Gastrocnemius medialis (tissue), 4 donors: ENCODE measurements around the gene THBS3. TPM values are rescaled to one million over a fixed set of nuclear protein-coding genes. Genes with fewer than 3 reads are reported as not detected.
"Not testable (repeated sequence)": the region's sequence is repeated elsewhere in the genome, so short reads cannot be mapped to it uniquely, and the experiment has no call there.

Source experiments
- ATAC-seq, 2 donors: fragments of 150-250 bp; one replicate each; pipeline ENCODE4 v1.9.1; 2016
- DNase-seq, 2 donors: peaks; one replicate each; pipeline ENCODE4 v3.0.0-alpha.2; 2019
- H3K27ac ChIP-seq, 4 donors: fragments of 200-600 bp; sonication (generic); 1 replicate in 1 of 4; 2 replicates in 3 of 4; pipeline ENCODE4 v1.5.1; 2016 to 2018; ENCODE audit warnings: mild to moderate bottlenecking in 2 of 4, moderate library complexity in 1 of 4
- H3K27me3 ChIP-seq, 3 donors: fragments of 200-600 bp; sonication (generic) in 2 of 3; 1 replicate in 1 of 3; 2 replicates in 2 of 3; pipeline versions ENCODE4 v1.5.1 to v1.6.0; 2016 to 2019; ENCODE audit warnings: mild to moderate bottlenecking in 1 of 3, moderate library complexity in 1 of 3
- H3K36me3 ChIP-seq, 2 donors: fragments of 200-600 bp; sonication (generic) in 1 of 2; one replicate each; pipeline ENCODE4 v1.5.1; 2017 to 2018
- H3K4me1 ChIP-seq, 2 donors: fragments of 200-600 bp; sonication (generic) in 1 of 2; one replicate each; pipeline ENCODE4 v1.5.1; 2016 to 2017; ENCODE audit warnings: mild to moderate bottlenecking in 2 of 2
- H3K4me3 ChIP-seq, 4 donors: fragments of 200-600 bp; sonication (generic) in 3 of 4; 1 replicate in 1 of 4; 2 replicates in 3 of 4; pipeline ENCODE4 v1.5.1; 2016 to 2019; ENCODE audit warnings: mild to moderate bottlenecking in 2 of 4
- H3K9me3 ChIP-seq, 3 donors: fragments of 200-600 bp; sonication (generic) in 2 of 3; 1 replicate in 1 of 3; 2 replicates in 2 of 3; pipeline ENCODE4 v1.5.1; 2016 to 2019
- CTCF ChIP-seq, 5 experiments: fragments of 450-650 bp in 3 of 5; fragments of 200-600 bp in 2 of 5; sonication (generic) in 2 of 5; IDR thresholded peaks in 4 of 5; conservative IDR thresholded peaks in 1 of 5; 1 replicate in 4 of 5; 2 replicates in 1 of 5; pipeline ENCODE4 v1.5.1; 2016 to 2019; ENCODE audit warnings: antibody characterized with exemption in 5 of 5, mild to moderate bottlenecking in 3 of 5, moderate library complexity in 3 of 5
- POLR2A ChIP-seq, 2 donors: fragments of 450-650 bp; IDR thresholded peaks; one replicate each; pipeline ENCODE4 v1.6.1; 2017; ENCODE audit warnings: antibody characterized with exemption in 2 of 2, mild to moderate bottlenecking in 2 of 2, moderate library complexity in 2 of 2
- in situ Hi-C, 4 donors: fragments of 200-750 bp; cut with MboI; loops; one replicate each; pipeline versions ENCODE4 v1.15.0 to v1.8.0; 2017; ENCODE audit warnings: low sequenced_read_pairs in 4 of 4
- intact Hi-C: fragments of 100-400 bp; cut with DNase I; formaldehyde crosslinking; loops from one replicate; pipeline ENCODE4 v1.15.1; 2023; ENCODE audit warnings: low total_unique reads
- total RNA-seq, 4 donors: library from RNA; depleted of rRNA; stranded (reverse); fragments of >200 nt; gene quantifications; one replicate each; pipeline versions ENCODE4 v1.1.0 to v1.2.3, GENCODE V29; 2016

Gene THBS3
- total RNA-seq, 4 donors from 2014 or later = 1.5 to 4.6 (median 3.3) TPM

GRCh38 chr1:155168105-155168445 lies 39.6 kb downstream of the THBS3 start:
- ATAC-seq, DNase-seq, H3K27me3 ChIP-seq, H3K9me3 ChIP-seq, intact Hi-C loops, H3K27ac ChIP-seq, H3K4me3 ChIP-seq: not testable (repeated sequence)
- H3K36me3 ChIP-seq = peaks cover 0 to 23% of the 10 kb centered on the region in 2 donors
- in situ Hi-C loops = loop anchor here (5.0 kb wide), 1 partner anchor 76 kb away; no protein-coding TSS in a partner anchor
- peaks cover 20 to 24% of the 10 kb centered on the region in 2 donors for H3K4me1 ChIP-seq
- peak in 1 of 5 experiments; percentile 1 for TF ChIP-seq CTCF (IDR thresholded peaks at IDR 0.05 in 4 of 5, conservative IDR thresholded peaks at IDR 0.05 in 1 of 5)

DNA sequence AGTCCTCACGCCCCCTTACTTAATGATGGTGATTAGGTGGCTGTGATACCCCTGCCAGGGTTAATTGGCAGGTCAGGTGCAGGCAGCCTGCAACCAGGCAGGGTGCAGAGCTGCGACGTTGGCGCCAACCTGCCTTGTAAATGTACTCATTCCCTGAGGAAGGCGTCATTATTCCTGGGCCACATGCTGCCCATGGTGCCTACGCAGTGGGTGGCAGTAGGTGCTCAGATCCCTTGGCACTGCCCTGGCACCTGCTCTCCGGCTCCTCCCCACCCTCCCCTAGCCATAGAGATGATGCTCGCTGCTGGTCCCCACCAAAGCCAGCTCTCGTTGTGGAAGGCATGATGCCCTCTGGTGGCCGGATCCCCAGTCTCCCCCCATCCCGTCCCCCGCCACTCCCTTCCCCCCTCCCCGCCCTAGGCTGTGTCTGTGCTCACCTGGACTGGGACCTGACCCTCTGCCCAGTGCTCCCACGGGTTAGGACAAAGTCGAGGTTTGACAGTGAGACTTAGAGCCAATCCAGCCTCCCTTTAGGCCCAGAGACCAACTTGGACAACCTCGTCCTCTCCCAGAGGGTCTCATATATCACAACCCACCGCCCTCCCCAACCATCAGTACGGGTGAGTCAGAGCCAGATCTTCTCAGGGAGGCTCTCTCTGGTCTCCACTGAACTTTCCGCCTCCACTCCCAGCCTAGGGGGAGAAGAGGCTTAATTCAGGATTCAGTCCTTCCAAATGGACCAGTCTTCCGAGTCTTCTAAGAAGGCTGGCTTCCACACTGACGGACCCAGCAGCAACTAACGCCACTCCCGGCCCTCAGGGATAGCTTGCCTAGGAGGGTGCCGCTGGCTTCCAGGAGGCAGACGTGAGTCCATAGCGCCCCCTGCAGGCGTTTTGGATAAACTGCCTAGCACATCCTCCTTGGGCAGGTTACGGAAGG lies 40.3 kb downstream of the THBS3 start:
- peak overlapping the region in 3 of 4 donors; percentile 12 to 31 (median 30) for H3K4me3 ChIP-seq
- peak; percentile 71 to 75 for DNase-seq
- peaks cover 0 to 23% of the 10 kb centered on the region in 2 donors for H3K36me3 ChIP-seq

GRCh38 chr1:155166471-155167165 lies 41.1 kb downstream of the THBS3 start:
- Histone ChIP-seq H3K27me3 (no peaks in the 10 kb centered on the region), H3K4me1 (peaks cover 15% of the 10 kb centered on the region in 2 donors), H3K27ac (peak overlapping the region; percentile 53 to 74 (median 70)), H3K4me3 (peak overlapping the region in 1 of 4 donors; percentile 31), H3K9me3 (no peaks in the 10 kb centered on the region), H3K36me3 (peaks cover 0 to 23% of the 10 kb centered on the region in 2 donors)
- ATAC-seq (peak; percentile 41 to 43), DNase-seq (peak in 1 of 2 donors; percentile 40)
- TF ChIP-seq CTCF (IDR thresholded peaks at IDR 0.05 in 4 of 5, conservative IDR thresholded peaks at IDR 0.05 in 1 of 5) (no peak), POLR2A (IDR thresholded peaks at IDR 0.05) (no peak)
- in situ Hi-C loops (loop anchor here (5.0 kb wide), 1 partner anchor 74 kb away; no protein-coding TSS in a partner anchor), intact Hi-C loops (loop anchor here (1.0 kb wide), 1 partner anchor 75 kb away; no protein-coding TSS in a partner anchor)

More for the DNA sequence above, 40.3 kb downstream of the THBS3 start:
- TF ChIP-seq POLR2A (IDR thresholded peaks at IDR 0.05) (no peak), CTCF (IDR thresholded peaks at IDR 0.05 in 4 of 5, conservative IDR thresholded peaks at IDR 0.05 in 1 of 5) (peak; percentile 85 to 93 (median 89))
- Histone ChIP-seq H3K27me3 (no peaks in the 10 kb centered on the region), H3K27ac (peak overlapping the region; percentile 53 to 74 (median 70)), H3K4me1 (peaks cover 20 to 21% of the 10 kb centered on the region in 2 donors), H3K9me3 (no peaks in the 10 kb centered on the region)
- in situ Hi-C loops (loop anchor here (5.0 kb wide), 1 partner anchor 75 kb away; no protein-coding TSS in a partner anchor), intact Hi-C loops (loop anchor here (1.0 kb wide), 1 partner anchor 76 kb away; no protein-coding TSS in a partner anchor)
- ATAC-seq = peak; percentile 75 to 81

DNA sequence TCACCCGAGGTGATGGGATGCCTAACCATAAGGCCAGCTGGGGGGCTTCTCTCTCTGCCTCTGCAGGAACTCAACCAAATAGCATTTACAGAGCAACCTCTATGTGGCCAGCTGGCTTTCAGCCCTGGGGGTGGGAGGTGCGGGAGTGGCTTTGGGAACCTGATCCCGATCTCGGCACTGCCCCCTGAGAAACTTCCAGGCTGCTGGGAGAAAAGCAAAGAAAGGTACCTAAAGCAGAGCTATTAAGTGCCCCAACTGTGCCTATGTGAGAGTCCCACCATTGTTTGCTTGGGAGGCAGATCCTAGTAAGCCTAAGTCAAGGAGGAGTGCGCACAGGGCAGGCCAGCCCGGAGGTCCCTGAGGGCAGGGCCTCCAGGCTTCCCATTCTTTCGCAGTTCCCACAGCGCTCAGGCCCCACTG lies 41.6 kb downstream of the THBS3 start:
- peaks cover 15% of the 10 kb centered on the region in 2 donors for H3K4me1 ChIP-seq
- no peaks in the 10 kb centered on the region for H3K9me3 ChIP-seq
- in situ Hi-C loops = loop anchor here (5.0 kb wide), 1 partner anchor 74 kb away; no protein-coding TSS in a partner anchor
- DNase-seq = no peak
- no peak for ATAC-seq
- no peaks in the 10 kb centered on the region for H3K27me3 ChIP-seq
- peaks cover 0 to 23% of the 10 kb centered on the region in 2 donors for H3K36me3 ChIP-seq
- H3K27ac ChIP-seq = peak overlapping the region in 3 of 4 donors; percentile 53 to 74 (median 72)
- no peak overlapping the region for H3K4me3 ChIP-seq
- intact Hi-C loops = no loop called here
- TF ChIP-seq CTCF (IDR thresholded peaks at IDR 0.05 in 4 of 5, conservative IDR thresholded peaks at IDR 0.05 in 1 of 5) = no peak
- no peak for TF ChIP-seq POLR2A (IDR thresholded peaks at IDR 0.05)

DNA sequence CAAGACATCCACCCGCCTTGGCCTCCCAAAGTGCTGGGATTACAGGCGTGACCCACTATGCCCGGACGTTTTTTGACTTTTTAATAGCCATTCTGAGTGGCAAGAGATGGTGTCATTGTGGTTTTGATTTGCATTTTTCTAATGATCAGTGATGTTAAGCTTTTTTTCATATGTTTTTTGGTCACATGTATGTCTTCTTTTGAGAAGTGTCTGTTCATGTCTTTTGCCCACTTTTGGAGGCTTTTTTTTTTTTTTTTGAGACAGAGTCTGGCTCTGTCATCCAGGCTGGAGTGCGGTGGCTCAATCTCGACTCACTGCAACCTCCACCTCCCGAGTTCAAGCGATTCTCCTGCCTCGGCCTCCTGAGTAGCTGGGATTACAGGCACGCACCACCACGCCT lies 43.1 kb downstream of the THBS3 start:
- ATAC-seq, H3K27ac ChIP-seq, H3K4me3 ChIP-seq, H3K27me3 ChIP-seq, H3K9me3 ChIP-seq, H3K36me3 ChIP-seq, DNase-seq, intact Hi-C loops: not testable (repeated sequence)
- in situ Hi-C loops = loop anchor here (5.0 kb wide), 1 partner anchor 72 kb away; no protein-coding TSS in a partner anchor
- H3K4me1 ChIP-seq = peaks cover 15% of the 10 kb centered on the region in 2 donors

DNA sequence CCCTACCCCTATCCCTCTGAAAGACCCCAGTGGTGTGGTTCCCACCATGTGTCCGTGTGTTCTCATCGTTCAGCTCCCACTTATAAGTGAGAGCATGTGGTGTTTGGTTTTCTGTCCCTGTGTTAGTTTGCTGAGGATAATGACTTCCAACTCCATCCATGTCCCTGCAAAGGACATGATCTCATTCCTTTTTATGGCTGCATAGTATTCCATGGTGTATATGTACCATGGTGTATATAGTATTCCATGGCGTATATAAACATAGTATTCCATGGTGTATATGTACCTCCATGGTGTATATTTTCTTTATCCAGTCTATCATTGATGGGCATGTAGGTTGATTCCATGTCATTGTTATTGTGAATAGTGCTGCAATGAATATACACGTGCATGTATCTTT lies 43.9 kb downstream of the THBS3 start:
- H3K27ac ChIP-seq, H3K4me3 ChIP-seq, H3K9me3 ChIP-seq, ATAC-seq, in situ Hi-C loops, H3K36me3 ChIP-seq, DNase-seq, intact Hi-C loops, H3K27me3 ChIP-seq: not testable (repeated sequence)
- H3K4me1 ChIP-seq = peaks cover 15% of the 10 kb centered on the region in 2 donors

DNA sequence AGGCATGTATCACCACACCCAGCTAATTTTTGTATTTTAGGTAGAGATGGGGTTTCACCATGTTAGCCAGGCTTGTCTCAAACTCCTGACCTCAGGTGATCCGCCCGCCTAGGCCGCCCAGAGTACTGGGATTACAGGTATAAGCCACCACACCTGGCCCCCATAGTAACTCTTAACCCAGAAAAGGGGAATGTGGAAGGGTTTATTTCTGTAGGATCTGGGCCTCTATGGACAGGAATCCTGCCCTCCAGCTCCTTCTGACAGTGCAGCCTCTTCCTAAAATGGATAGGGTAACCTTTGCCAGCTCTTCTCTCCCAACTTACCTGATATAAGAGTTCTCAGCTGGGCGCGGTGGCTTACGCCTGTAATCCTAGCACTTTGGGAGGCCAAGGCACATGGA lies 45.1 kb downstream of the THBS3 start:
- H3K27ac ChIP-seq, H3K36me3 ChIP-seq, in situ Hi-C loops, H3K9me3 ChIP-seq, intact Hi-C loops, ATAC-seq, H3K27me3 ChIP-seq, H3K4me3 ChIP-seq, DNase-seq: not testable (repeated sequence)
- H3K4me1 ChIP-seq = peaks cover 11 to 12% of the 10 kb centered on the region in 2 donors
